ENCODE results near the gene SHOX.

- TF ChIP-seq CTCF (IDR thresholded peaks at IDR 0.05 in 2 of 3, conservative IDR thresholded peaks at IDR 0.05 in 1 of 3; ENCODE audit: control insufficient read depth in 2 of 3, extremely low read depth in 1 of 3, insufficient read depth in 1 of 3, low read depth in 3 of 3, low read length in 3 of 3), result no peak
- TF ChIP-seq RCOR1 (conservative IDR thresholded peaks at IDR 0.05; ENCODE audit: low read depth, low read length), result no peak
- TF ChIP-seq CHD1 (IDR thresholded peaks at IDR 0.05; ENCODE audit: low read depth, low read length), result no peak
- no peak for TF ChIP-seq ZZZ3 (IDR thresholded peaks at IDR 0.05; ENCODE audit: control insufficient read depth, insufficient read length, low read depth)
- TF ChIP-seq BACH1 (IDR thresholded peaks at IDR 0.05; ENCODE audit: borderline replicate concordance), result no peak
- TF ChIP-seq HDAC6 (IDR thresholded peaks at IDR 0.05; ENCODE audit: unreplicated experiment), result no peak
- TF ChIP-seq YBX1 (IDR thresholded peaks at IDR 0.05), result no peak
- no peak for TF ChIP-seq RAD21 (IDR thresholded peaks at IDR 0.05; ENCODE audit: insufficient read depth, low read depth, low read length)
- TF ChIP-seq POLR2AphosphoS5 (IDR thresholded peaks at IDR 0.05; ENCODE audit: low read length), result no peak
- TF ChIP-seq MAX (IDR thresholded peaks at IDR 0.05; ENCODE audit: low read depth, low read length), result no peak
- no peak for TF ChIP-seq RELB (IDR thresholded peaks at IDR 0.05; ENCODE audit: low read depth)
- TF ChIP-seq EZH2 (IDR thresholded peaks at IDR 0.05; ENCODE audit: borderline replicate concordance, control insufficient read depth, low read depth, low read length), result no peak
These were observed 5.4 kb upstream of the SHOX start for GRCh38 chrX:625137-625691.

All from GM12878 (cell line).